Ishikawa (cell line): ENCODE results near the gene CMPK1.

ENCODE experiments used
- EGR1 ChIP-seq: IDR thresholded peaks from 2 replicates; pipeline ENCODE4 v1.6.1; 2012
- TCF12 ChIP-seq: IDR thresholded peaks from 2 replicates; pipeline ENCODE4 v1.6.1; 2012; ENCODE audit warnings: low read depth
- TF ChIP-seq, protein P1 (sequence below): IDR thresholded peaks from 2 replicates; pipeline ENCODE4 v1.6.1; 2012; ENCODE audit warnings: low read depth, mild to moderate bottlenecking

DNA sequence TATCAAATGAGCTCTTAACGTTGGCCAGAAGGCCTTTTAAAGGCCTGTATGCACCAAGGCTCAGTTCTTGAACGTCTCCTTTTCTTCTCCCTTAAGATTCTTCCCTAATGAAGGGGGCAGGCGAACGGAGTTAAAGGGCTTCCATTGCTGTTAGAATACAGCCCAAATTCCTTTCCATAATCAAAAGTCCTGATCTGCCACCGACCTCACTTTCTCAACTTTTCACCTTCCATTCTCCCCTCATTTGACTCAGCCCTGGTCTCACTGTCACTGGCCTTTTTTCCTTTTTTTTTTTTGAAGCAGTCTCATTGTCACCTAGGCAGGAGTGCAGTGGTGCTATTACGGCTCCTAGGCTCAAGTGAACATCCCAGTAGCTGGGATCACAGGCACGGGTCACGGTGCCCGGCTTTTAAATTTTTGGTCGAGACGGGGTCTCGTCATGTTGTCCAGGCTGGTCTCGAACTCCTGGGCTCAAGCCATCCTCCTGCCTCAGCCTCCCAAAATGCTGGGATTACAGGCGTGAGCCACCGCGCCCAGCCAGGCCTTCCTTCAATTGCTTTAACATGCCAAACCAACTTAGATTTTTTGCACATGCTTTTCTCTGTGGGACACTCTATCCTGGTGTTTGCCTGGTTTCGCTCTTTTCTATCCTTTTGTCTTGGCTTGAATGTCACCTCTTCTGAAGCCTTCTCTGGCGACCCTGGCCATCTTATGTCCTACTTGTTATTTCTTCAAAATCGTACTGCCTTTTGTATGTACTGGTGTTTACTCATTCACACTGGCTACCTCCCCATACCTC, 612 bp upstream of the CMPK1 start:
- TF ChIP-seq EGR1 (no peak), TCF12 (no peak)
- TF ChIP-seq, protein P1, sequence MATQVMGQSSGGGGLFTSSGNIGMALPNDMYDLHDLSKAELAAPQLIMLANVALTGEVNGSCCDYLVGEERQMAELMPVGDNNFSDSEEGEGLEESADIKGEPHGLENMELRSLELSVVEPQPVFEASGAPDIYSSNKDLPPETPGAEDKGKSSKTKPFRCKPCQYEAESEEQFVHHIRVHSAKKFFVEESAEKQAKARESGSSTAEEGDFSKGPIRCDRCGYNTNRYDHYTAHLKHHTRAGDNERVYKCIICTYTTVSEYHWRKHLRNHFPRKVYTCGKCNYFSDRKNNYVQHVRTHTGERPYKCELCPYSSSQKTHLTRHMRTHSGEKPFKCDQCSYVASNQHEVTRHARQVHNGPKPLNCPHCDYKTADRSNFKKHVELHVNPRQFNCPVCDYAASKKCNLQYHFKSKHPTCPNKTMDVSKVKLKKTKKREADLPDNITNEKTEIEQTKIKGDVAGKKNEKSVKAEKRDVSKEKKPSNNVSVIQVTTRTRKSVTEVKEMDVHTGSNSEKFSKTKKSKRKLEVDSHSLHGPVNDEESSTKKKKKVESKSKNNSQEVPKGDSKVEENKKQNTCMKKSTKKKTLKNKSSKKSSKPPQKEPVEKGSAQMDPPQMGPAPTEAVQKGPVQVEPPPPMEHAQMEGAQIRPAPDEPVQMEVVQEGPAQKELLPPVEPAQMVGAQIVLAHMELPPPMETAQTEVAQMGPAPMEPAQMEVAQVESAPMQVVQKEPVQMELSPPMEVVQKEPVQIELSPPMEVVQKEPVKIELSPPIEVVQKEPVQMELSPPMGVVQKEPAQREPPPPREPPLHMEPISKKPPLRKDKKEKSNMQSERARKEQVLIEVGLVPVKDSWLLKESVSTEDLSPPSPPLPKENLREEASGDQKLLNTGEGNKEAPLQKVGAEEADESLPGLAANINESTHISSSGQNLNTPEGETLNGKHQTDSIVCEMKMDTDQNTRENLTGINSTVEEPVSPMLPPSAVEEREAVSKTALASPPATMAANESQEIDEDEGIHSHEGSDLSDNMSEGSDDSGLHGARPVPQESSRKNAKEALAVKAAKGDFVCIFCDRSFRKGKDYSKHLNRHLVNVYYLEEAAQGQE = no peak
